NCI-H446 treated with DMSO at 0.1 percent for 48 hours (cell line): ENCODE measurements around the gene MRPS5.

Source experiments
- DNase-seq: peaks from one replicate; lab custom pipeline; 2025; lab: John Stamatoyannopoulos, UW

The MRPS5 gene

DNA sequence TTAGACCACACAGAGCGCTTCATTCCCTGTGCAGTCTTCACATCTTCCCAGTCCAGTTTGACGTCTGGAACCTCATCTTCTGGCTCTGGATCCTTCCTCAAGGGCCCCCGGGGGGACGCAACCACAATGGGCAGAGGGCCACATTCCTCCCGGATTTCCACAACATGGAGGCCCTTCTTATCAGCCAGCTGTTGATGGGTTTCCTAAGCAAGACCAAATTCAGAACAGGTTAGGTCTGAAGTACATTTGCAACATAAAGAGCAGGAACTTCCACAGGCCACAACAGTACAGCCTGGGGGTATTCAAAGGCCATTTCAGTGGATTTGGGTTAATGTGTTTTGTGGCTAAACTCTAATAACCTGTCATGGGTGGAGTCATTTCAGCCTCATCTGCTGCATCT lies 34.2 kb downstream of the MRPS5 start:
- DNase-seq = no peak

DNA sequence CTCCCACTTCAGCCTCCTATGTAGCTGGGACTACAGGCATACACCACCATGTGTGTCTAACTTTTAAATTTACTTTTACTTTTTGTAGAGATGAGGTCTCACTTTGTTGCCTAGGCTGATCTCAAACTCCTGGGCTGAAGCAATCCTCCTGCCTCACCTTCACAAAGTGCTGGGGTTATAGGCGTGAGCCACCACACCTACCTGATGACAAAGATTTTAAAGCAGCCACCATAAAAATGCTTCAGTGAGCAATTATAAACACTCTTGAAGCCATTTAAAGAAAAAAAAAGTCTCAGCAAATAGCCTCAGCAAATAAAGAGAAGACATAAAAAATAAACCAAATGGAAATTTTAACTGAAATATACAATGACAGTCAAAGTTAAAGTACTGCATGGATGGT lies 35.6 kb downstream of the MRPS5 start:
- DNase-seq = no peak

DNA sequence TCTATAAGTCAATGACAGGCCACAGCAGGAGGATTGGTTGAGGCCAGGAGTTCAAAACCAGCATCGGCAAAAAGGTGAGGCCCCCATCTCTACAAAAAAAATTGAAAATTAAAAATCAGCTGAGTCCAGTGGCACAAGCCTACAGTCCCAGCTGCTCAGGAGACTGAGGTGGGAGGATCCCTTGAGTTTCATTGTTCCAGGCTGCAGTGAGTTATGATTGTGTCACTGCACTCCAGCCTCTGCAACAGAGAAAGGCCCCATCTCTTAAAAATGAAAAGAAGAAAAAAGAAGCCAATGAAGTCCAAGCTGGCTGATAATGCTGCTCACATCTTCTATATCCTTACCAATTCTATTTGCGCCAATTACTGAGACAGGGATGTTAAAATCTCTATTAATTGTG lies 39.1 kb downstream of the MRPS5 start:
- DNase-seq = no peak

DNA sequence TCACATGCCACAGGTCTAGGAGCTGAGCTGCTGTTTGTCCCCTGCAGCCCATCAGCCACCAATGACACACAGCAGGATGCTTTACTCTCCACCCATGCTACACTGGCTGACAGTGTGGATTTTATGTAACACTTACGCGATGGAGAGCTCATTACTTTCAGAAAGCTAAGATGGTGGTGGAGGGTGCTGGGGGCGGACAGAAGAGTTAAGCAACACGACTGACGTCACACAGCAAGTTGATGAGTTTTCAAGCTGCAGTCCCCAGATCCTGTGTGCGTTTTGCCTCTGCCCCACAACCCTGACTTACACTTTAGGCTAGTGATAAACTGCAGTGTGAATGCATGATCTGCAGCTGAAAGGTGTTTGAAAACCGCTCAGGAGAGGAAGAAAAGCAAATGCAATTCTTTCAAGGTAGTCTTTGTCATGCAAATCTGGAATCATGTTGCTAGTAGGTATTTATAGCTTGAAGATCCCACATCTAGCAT lies 42.4 kb downstream of the MRPS5 start:
- DNase-seq = no peak

DNA sequence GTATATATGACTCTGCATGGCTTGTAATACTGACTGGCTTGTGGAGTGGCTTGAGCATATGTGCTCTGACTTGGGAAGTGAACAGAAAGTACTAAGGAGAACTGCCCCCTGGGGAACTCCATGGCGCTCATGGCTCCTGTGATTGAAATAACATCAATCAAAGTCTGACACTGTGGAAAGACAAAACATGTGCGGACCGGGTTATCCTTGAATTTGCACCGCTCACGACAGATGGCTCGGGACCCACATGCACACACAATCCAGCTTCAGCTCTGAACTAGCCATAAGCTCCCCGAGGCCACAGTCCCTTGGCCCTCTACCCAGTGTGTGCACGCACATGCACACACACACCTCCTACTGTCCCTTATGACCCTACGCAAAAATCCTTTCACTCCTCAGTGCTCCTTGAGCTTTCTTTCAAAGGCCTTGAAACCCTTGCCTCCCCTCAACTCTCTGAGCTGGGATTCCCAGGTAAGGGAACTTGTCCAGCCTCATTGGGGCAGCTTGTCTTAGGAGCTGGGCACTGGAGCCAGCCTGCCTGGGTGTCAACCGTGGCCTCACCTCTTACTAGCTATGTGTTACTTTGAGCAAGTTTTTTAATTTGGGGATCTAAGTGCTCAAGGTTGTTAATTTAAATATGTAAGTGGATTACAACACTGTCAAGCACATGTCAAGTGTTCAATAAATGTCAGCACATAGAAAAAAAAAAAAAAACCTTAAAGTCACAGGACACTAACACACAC lies 43.6 kb downstream of the MRPS5 start:
- no peak for DNase-seq

DNA sequence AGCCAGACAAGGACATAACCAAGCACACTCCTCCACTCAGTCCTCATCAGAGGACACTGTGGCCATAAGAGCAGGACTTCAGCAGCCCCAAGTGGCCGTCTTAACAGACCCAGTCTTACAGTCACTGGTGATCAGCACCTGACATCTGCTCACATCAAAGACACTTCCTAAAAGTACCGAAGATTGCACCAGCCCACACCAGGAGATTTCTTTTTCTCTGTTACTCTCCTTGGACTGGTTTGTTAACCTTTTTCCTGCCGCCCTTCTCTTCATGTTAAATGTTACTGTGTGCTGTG lies 44.1 kb downstream of the MRPS5 start:
- no peak for DNase-seq

DNA sequence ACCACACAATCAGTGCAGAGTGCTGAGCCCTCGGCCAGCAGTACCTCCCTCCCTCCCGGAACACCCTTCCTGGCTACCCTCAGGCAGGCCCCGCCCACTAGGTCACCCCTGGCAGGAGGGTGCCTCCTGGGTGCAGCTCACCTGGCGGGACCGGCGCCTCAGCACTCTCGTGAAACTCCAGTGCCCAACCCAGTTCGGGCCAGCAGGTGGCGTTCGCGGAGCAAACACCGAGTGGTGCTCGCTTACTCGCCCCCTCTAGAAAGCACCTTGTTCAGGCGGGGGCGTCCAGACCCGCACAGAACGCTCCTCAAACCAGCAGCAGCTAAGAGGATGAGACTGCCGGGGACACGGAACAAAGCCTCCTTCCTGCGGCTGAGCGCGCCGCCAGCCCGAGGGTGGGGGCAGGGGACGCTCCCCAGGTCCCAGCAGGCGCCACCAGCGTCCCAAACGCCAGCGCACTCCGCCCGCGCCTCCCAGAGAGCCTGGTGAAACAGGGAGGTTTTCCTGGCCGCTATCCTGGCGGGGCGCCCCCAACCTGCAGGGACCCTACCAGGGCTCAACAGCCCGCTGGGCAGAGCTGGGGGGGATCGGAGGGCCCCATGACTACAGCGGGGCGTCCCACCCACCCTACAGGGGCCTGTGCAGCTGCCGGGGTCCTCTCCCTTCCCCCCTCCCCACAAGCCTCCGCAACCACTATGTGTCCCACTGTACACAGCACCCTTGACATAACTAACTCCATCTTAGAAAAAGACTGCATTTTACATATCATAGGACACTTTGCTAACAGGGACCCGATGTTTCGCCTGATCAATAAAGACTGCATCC lies 44.7 kb downstream of the MRPS5 start:
- DNase-seq = no peak

DNA sequence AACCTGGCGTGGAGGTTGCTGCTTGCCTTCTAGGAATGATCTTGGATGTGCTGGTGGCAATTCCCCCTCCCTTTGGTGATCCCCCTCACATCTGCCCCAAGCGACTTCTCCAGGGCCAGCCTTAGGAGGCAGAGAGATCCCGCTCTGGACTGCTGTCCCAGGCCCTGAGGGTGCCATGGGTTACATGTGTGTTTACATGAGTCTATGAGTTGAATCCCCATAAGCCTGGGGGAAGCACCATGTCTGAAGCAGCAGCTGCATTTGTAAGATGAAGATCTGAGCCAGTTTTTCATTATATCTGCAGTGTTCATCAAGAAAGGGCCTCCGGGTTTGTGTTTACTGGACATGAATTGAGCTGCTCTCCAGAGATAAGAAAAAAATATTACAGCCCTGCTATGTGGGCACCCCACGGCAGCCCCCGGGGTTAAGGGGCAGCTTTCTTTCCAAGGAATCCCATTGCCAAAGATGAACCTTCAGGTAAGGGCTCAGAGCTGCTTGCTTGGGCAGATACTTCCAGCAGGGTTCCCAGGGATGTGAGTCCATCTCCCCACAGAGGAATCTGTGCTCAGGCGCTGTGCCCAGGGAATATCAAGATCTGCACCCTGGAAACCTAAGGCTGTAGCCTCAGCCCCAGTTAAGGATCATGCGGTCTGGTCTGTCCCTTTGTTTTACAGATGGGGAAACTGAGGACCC lies 46.0 kb downstream of the MRPS5 start:
- no peak for DNase-seq

DNA sequence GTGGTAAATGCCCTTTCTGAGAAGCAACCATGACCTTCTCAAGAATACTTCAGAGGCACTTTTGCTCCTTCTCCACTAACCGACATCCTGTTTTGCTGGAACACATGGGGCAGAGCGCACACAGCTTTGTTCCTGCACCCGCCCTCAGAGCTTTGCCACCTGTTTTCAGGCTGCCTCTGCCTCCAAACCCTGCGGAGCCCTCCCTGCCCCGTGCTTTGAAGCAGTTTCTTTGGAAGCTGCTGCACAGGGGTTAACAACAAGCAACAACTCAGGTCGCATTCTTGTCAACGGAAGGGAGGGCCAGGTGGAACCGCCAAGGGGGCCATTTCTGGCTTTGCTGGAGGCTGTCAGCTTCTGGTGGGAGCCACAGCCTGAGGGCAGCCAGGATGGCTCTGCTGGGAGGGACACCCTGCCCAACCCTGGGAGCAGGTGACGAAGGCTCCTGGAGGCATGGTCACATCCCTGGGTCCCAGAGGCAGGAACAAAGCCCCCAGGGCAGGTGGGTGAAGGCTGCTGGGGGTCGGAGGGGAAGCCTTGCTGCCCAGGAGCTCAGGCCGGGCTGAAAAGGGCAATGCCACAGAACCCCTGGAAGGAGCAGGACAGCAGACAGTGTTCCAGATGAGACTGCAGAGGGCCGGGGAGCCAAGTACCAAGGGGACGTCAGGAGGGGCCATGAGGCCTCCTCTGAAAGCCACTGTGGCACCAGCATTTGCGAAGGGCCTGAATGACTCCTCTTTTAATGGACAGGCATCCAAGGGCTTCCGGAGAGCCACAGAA lies 46.8 kb downstream of the MRPS5 start:
- no peak for DNase-seq

DNA sequence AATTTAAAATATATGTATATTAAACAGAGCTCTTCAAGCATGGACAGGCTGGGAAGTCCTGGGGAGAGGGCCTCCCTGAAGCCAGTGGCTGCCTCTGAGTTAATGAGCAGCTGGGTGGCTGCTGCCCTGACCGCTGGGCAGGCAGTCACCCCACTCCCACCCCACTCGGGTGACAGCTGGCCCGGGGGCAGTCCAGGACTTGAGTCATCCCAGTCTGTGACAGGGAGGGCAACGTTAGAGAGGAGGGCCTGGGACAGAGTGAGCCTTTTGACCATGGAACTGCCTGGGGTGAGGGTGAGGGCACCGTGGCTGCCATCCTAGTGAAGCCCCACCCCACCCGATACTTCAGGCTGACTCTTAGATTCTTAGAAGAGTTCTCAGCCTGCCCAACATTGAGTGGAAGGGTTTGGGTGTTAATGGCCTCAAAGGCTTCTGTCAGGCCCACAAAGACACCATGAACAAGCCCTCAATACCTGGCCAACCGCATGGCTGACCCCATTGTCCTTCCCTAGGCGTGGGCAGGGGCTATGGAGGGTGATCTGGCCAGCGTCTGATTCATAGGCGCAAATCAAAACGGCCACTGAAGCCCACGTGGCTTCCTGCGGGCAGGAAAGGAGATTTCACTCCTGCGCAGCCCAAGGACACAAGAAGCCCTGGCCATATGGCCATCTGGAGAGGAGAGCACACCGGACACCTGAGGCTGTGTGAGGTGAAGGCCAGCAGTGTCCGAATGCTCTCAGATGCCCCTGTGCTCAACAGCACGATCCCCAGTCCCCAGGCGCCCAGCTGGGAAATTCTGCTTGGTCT lies 47.5 kb downstream of the MRPS5 start:
- no peak for DNase-seq

DNA sequence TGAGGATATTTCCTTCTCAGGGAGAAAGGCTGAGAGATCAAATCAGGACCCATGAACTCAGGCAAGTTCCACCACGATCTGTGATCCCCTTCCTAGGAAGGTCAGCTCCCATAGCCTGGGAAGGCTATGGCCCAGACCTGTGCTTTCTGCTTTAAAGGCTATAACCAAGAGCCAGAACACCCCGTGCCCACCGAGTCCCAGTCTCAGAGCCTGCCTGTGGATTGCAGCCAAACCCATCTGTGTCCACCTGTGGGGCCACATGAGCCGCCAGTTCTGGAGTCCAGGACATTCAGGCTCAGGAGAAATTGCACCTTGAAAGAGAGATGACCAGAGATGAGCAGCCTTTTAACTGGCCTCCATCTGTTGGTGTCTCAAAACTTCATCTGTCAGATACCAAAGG lies 49.2 kb downstream of the MRPS5 start:
- DNase-seq = no peak

DNA sequence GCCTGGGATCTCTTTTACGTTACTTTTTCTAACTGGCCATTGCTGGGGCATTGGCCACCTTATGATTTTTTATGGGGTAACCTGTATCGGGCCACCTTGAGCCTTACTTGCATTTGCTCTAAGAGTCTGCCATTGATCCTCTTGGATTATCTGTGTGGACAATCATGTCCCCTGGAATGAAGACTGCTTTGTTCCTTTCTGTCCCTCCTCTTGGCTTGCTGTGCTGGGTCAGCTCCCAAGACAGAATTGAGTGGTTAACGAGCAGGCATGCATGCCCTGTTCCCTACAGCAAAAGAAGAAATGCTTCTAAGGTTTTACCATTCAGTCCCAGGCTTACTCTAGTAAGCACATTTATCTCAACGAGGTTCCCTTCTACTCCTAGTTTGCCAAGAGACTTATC lies 49.8 kb downstream of the MRPS5 start:
- no peak for DNase-seq

DNA sequence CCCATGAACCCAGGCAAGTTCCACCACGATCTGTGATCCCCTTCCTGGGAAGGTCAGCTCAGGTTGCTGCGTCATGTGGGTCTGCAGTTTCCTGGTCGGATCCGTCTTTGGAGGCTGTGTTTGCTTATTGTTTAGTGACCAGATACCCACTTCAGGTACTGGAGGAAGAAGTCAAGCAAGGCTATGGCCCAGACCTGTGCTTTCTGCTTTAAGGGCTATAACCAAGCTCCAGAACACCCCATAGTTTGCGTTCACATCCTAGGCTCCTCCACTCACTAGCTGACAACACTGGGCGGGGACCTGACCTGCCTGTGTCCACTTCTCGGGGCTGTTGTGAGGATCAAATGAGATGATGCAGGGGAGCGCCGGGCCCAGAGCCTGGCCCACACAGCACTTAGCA lies 52.1 kb downstream of the MRPS5 start:
- no peak for DNase-seq

DNA sequence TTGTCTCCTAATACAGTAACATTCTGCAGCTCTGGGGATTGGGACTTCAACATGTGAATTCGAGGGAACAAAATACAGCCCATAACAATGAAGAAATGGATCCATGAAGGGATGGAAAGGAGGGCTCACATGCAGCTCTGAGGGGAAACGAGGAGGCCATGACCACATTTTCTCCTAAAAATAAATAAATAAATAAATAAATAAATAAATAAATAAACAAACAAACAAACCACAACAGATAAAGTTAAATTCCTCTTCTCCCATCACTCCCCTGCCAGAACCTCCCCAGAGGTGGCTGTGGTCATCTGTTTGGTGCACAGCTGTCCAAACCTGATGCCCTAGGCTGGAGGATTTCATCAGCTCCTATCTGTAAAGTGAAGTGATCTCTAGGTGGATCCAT lies 53.4 kb downstream of the MRPS5 start:
- DNase-seq = no peak

DNA sequence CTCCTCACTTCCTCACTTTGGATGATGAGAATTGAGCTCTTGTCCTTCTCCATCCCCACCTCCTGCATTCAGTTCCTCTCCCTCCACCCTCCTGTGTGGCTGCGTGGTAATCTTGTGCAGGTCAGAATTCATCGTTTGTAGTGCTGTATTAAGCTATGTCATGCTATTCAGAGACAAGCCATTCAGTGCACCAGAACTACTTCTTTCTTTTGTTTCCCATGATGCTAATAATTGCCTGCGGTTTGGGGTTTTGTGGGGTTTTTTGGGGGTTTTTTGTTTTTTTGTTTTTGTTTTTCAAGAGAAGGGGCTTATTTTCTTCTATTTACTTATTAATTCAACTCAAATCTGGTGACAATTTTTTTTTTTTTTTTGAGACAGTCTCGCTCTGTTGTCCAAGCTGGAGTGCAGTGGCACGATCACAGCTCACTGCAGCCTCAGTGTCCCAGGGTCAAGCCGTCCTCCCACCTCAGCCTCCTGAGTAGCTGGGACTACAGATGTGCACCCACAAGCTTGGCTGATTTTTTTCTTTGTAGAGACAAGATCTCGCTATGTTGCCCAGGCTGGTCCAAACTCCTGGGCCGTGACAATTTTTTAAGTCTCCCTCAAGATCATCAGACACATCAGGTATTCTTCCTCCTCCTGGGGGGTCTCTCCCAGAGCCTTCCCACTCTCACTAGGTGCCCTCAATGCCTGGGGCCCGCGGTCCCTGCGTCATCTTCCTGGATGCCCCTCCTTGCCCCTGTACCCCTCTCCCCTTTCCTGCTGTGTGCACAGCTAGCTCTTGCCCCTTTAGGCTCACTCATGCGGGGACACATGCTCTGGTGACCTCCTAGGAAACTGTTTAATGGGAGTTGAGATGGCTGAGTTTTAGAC lies 58.3 kb downstream of the MRPS5 start:
- DNase-seq = no peak

DNA sequence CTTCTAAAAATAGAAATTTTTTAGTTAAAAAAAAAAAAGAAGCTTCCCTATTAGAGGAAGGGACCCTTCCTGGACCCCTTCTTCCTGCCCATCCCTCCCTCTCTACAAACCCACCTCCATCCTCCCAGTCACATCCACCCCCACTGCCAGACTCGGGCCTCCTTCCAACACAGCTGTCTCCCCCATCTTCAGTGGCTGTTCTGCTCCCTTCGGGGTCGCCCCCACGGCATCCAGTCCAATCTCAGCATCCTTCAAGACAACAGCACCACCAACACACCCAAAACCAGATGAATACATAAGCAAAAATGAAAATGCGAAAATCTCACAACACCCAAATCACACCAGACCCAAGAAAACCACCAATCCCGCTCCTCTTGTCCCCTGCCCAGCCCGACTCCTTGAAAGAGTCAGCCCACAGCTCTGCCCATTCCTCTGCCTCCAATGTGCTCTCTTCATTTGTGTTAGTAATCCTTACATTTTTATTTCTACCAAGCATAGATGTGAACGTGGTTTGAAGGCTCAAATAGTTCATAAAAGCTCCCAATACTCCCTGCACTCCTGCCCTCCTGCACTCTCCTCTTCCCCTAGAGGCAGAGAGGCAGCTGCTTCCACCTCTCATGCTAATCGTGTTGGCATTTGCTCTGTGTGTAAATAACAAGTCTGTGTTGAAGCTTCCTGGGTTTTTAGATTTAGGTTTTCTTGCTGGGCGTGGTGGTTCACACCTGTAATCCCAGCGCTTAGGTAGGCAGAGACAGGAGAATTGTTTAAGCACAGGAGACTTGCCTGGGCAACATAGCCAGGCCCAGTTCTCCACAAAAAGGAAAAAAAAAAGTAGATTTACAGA lies 59.1 kb downstream of the MRPS5 start:
- DNase-seq = no peak

DNA sequence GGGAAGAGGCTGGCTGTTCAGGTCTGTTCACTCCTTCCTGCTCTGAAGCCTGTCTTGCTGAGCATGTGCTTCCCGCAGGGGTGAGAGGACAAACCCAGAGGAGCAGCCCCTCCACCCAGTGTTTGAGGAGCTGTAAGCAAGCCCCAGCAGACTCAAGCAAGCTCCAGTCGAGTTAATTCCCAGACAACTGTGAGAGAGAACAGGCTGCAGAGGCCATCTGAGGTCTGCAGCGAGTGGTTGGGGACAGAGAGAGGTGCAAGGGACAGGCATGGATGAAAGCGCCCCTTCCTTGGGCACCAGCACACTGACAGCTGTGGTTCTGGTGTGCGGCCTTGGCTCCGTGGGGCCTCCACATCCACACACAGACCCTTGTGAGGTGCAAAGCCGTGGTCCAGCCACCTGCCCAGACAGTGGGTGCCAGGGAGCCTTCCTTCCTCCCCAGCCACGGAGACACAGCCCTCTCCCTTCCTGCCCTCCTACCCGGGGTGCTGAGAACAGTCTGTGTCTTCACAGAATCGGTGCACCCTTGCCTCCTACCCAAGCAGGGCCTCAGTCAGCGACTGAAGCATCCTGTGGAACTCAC lies 59.9 kb downstream of the MRPS5 start:
- DNase-seq = no peak

DNA sequence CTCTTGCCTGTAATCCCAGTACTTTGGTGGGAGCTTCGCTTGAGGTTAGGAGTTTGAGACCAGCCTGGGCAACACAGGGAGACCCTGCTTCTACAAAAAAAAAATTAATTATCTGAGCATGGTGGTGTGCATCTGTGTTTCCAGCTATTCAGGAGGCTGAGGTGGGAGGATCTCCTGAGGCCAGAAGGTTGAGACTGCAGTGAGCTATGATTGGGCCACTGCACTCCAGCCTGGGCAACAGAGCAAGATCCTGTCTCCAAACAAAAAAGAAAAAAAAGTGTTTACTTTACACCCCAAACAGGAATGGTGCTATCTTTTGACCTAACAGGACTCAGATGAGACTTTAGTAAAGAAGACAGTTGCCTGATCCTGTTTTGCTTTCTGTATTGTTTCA lies 60.5 kb downstream of the MRPS5 start:
- DNase-seq = no peak

DNA sequence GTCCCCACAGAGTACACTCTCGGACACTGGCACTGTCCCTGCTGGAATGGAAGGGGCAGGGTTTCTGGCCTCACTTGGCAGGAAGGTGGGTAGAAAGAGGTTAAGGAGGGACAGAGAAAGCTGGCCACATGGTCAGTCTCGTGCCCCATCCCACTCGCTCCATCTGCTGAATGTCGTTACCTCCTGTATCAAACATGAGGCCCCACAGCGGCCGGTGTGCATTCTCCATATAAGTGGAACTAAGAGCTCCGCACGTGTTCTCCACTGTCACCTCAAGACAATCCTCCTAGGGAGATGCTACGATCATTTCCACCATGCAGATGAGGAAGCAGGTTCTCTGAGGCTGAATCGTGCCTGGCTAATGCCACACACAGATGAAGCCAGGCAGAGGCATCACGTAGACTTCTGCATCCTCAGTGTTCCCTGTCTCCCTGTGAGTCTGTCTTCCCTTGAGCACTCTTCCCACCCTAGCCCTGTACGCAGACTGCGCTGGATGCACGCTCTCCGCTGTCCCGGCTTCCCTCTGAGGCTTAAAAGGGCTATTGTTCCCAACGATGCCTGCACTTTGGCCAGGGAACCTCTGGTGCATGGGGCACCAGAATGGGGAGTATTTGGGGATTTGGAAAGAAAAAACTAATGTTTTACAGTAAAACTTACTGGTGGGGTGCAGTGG lies 61.0 kb downstream of the MRPS5 start:
- no peak for DNase-seq
